Caki2 (cell line): ENCODE measurements around the gene BCL7A. TPM values are rescaled to one million over a fixed set of nuclear protein-coding genes. Genes with fewer than 3 reads are reported as not detected.

Source experiments
- DNase-seq: peaks from one replicate; pipeline ENCODE4 v3.0.0-alpha.2; 2015; ENCODE audit warnings: low read depth
- in situ Hi-C: cut with HindIII; loops from 2 replicates; pipeline ENCODE4 v1.10.0; 2016; ENCODE audit warnings: low sequenced_read_pairs, low pct_unique_long_range_greater_than_20kb, mixed read lengths
- total RNA-seq: library from RNA; depleted of rRNA; stranded (reverse); fragments of >200 nt; shearing (Covaris generic); gene quantifications from 2 replicates; pipeline ENCODE4 v1.2.3, GENCODE V29; 2014; ENCODE audit warnings: low replicate concordance

The BCL7A gene
- total RNA-seq, 1 experiment from 2014 or later: 28.8 TPM

GRCh38 chr12:122081697-122082221, 60.1 kb downstream of the BCL7A start:
- in situ Hi-C loops: no loop called here
- no peak for DNase-seq

DNA sequence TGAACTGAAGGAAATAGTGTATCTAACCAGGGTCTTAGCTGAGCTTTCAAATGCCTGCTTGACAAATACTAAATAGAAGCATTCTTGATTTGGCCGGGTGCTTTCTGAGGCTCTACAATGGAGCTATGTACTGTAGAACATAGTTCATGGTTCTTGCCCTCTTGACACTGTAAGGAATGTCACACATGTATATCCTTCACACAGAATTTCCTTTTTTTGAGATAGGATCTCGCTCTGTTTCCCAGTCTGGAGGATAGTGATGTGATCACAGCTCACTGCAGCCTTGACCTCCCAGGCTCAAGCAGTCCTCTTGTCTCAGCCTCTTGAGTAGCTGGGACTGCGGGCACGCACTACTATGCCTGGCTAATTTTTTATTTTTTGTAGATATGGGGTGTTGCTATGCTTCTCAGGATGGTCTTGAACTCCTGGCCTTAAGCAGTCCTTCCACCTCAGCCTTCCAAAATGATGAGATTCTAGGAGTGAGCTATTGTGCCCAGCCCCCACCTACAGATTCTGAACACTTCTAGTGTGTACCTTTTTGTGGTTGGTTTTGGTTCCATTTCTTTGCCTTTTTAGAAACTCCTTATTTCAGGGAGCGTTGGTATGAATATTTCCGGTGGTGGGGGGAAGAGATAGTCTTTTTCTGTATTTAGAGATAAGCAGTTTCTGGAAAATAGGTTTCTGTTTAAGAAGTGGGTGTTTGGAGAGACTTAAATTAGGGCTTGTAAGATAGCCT, 61.1 kb downstream of the BCL7A start:
- DNase-seq: no peak
- in situ Hi-C loops: no loop called here

GRCh38 chr12:122084857-122085405, 63.2 kb downstream of the BCL7A start:
- in situ Hi-C loops: no loop called here

GRCh38 chr12:122085591-122085990, 63.9 kb downstream of the BCL7A start:
- no peak for DNase-seq
- in situ Hi-C loops: no loop called here

More at GRCh38 chr12:122084857-122085405, 63.2 kb downstream of the BCL7A start:
- DNase-seq: no peak

DNA sequence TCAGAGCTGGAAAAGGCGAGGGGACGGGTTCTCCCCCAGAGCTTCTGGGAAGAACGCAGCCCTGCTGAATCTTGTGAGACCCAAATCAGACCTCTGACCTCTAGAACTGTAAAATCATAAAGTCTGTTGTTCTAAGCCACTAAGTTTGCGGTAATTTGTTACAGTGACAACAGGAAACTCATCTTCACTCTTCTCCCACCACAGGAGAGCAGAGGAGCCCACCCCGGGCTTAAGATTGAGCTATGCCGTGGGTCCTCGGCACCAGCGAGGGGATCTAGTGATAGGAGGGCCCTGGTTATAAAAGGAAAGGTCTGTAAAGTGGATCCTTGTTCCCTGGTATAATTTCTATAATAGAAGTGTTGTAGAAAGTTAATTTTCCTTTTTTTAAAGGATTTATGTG, 64.4 kb downstream of the BCL7A start:
- no peak for DNase-seq
- in situ Hi-C loops: no loop called here

DNA sequence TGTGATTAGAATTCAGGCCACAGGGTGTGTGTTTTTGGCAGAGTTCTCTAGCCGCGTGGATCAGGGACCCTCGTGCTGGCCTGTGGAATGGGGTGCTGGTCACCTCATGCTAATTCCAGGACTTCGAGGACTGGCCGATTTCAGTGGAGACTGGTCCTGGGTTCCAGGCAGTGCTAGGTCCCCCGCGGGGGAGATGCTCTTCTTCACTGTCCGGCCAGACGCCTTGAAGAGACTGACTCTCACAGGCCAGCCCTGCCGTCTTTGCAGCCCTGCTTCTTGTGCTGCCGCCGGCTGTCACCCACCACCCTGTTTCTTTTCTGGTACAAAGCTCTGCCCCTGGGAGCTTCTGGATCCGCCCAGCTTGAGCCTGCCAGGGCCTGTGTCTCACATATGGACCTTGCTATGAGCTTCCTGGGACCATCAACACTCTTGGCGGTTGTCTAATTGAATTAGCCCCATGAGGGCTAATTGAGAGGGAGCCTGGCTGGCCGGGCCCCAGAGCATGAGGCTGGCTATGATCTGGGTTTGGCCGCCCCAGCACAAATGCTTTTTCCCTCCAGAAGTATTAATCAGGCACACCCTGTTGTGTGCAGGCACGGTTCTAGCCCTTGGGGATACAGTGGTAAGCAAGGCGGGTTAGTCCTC, 65.1 kb downstream of the BCL7A start:
- no peak for DNase-seq
- in situ Hi-C loops: no loop called here

DNA sequence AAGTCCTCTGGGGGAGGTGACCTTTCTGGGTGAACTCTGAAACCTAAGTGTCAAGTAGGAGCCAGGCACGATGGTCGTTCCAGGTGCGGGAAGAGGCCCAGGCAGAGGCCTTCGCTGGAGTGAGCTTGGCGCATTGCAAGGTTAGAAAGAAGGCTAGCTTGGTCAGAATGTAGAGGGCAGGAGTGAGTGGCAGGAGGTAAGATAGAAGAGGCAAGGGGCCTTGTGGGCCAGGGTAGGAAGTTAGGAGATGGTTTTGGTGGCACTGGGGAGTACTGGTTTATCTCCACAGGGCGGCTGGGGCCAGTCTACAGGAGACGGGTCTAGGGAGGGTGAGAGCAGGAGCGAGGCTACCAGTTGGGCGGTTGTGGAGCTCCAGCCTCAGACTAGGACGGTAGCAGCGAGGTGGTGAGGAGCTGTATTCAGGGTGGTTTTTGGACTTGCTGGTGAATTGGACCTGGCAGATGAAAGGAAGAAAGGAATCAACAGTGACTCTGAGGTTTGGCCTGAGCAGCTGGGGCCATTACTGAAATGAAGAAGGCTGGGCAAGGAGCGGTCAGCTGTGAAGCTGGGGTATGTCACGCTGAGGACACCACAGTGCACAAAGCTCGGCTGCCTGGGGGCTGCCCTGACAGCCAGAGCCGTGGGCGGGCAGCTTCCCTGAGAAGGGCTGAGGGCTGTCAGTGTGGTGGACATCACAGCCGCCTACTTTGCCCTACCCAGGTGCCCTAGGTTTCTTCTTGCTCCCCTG, 65.9 kb downstream of the BCL7A start:
- in situ Hi-C loops: no loop called here
- DNase-seq: no peak

DNA sequence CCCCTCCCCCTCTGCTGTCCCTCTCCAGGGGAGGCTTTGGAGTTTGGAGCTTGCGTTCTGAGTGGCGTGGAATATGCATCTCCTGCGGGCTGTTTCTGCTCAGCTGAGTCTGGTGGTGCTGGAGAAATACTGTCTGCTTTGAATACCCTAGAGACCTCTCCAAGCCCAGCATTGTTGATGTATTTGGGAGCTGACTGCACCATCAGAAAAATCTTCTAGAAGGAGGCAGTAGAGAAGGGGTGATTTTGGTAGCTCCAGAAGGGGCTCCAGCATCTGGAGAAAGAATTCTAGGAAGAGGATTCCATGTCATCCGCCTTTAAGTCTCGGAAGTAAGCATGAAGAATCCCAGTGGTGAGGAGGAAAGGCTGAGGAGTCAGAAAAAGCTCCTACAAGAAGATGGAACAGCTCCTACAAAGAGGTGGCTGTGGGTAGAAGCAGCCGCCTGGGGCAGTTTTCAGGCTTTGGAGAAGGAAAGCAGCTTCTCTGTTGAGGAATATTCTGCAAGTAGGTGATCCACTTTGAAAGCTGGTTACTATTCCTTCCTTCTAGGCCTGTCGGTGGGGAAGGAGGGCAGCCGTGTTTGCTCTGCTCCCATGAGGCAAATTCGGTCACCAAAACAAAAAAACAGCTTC, 66.6 kb downstream of the BCL7A start:
- in situ Hi-C loops: no loop called here
- no peak for DNase-seq

GRCh38 chr12:122089077-122089476, 67.4 kb downstream of the BCL7A start:
- no peak for DNase-seq
- in situ Hi-C loops: no loop called here

DNA sequence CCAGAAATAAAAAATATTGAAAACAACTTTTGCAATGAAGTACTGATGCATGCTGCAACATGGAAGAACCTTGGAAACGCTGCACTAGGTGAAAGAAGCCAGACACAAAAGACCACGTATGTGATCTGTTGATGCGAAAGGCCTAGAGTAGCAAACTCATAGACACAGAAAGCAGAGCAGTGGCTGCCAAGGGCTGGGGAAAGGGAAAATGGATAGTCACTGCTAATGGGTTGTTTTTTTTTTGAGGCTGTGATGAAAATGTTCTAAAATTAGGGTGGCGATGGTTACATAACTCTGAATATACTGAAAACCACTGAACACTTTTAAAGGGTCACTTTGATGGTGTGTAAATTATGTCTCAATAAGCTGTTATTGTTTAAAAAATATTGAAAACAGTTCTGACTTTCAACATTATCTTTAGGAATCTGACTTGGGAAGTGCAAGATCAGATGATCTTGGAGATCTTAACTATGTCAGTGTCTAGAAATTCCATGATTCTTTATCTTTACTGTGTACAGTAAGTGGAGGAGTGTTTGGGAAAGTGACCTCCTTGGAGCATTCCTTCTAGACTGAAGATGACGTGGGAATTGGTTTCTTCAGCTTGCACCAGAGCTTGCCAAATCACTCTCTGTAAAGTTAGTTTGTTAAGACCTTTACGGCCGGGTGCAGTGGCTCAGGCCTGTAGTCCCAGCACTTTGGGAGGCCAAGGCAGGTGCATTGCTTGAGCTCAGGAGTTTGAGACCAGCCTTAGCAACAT, 69.3 kb downstream of the BCL7A start:
- in situ Hi-C loops: no loop called here
- no peak for DNase-seq

GRCh38 chr12:122093098-122093883, 71.6 kb downstream of the BCL7A start:
- in situ Hi-C loops: no loop called here
- DNase-seq: no peak

DNA sequence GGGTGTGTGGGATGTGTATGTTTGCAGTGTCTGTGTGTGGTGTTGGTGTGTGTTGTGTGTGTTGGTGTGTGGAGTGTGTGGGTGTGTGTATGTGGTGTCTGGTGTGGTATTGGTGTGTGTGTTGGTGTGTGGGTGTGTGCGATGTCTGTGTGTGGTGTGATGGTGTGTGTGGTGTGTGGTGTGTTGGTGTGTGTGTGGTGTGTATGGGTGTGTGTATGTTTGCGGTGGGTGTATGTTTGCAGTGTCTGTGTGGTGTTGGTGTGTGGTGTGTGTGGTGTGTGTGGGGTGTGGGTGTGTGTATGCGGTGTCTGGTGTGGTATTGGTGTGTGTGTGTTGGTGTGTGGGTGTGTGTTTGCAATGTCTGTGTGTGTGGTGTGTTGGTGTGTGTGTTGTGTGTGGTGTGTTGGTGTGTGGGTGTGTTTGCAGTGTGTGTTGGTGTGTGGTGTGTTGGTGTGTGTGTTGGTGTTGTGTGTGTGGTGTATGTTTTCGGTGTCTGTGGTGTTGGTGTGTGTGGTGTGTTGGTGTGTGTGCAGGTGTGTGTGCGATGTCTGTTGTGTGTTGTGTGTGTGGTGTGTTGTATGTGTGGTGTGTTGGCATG, 72.6 kb downstream of the BCL7A start:
- in situ Hi-C loops: no loop called here
- DNase-seq: no peak

DNA sequence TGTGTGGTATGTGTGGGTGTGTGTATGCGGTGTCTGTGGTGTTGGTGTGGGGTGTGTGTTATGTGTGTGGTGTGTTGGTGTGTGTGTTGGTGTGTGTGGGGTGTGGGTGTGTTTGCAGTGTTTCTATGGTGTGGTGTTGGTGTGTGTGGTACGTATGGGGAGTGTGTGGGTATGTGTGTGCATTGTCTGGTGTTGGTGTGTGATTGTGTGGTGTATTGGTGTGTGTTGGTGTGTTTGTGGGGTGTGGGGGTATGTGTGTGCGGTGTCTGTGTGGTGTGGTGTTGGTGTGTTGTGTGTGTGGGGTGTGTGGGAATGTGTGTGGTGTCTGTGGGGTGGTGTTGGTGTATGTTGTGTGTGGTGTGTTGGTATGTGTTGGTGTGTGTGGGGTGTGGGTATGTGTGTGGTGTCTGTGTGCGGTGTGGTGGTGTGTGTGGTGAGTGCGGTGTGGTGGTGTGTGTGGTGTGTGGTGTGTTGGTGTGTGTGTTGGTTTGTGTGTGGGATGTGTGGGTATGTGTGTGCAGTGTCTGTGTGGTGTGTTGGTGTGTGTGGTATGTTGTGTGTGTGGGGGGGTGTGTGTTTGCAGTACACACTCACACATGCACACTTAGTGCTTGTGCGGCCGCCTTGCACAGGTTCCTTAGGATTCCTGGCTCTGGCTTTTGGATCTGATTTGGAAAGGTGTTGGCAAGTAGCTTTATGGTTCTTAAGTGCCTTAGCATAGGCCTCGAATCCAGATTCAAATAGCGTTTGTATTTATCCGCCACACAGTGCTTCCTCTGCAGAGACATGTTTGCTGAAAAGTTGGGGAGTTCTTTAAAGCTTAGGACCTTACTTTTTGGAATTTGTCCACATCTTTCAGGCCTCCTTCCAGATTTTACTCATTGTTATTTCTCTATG, 73.3 kb downstream of the BCL7A start:
- in situ Hi-C loops: no loop called here
- no peak for DNase-seq

DNA sequence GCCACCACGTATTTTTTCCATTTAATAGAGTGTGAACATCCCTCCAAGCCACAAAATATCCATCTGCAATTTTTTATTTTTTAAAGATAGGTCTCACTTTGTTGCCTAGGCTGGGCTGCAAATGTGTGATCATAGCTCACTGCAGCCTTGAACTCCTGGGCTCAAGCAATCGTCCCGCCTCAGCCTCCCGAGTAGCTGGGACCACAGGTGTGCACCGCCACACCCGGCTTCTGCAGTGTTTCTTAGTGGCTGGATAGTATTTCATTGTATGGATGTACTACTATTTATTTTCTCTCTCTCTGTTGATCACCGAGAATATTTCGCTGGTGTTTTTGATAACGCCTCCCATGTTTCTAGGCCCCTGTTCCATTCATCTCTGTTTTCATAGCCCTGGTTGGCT, 74.3 kb downstream of the BCL7A start:
- in situ Hi-C loops: no loop called here
- DNase-seq: no peak

DNA sequence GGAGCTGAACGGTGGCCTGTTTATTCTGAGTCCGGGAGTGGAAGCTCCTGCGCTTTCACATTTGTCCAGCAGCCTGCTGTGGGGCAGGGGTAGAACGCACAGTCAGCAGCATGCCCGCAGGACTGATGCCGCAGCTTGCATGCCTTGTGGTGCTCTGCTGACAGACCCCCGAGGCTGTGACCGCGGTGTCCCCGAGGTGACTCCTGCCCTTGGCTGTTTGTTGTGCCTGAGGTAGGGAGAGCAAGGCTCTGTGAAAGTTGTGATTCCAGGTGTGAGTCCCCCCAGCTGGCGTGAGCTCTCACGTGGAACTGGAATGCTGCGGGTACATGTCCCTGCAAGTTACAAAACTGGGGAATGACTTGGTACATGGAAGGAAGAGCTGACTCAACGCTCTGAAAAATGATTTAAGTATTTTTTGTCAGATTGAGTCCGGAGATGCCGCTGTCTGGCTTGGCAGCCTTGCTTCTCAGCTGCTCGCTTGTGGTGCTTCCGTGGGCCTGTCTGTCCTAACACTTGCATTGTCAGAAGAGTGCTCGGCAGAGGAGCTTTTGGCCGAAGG, 75.0 kb downstream of the BCL7A start:
- peak; percentile 84 for DNase-seq
- in situ Hi-C loops: no loop called here

DNA sequence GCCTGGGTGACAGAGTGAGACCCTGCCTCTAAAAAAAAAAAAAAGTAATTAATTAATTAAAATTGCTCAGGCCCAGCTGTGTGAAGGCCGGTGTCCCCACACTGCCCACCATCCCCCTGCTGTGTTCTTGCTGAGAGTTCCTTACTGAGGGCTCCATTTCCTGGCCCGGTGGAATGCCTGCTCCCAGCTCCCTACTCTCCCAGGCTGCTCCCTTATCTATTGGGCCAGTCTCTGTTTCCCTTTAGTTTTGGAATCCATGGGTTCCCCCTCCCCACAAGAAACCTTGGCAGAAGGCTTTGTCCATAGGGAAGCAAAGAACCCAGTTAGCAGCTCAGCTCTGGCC, 75.9 kb downstream of the BCL7A start:
- in situ Hi-C loops: no loop called here
- no peak for DNase-seq
